SIG-M5 treated with dmso at 0.1 percent for 504 hours (cell line): Measurements from ENCODE around the gene HOXA6.
A peak's percentile ranks its signal among the peaks of the same experiment; 100 is the strongest.

ENCODE experiments used
- DNase-seq: peaks from one replicate; lab custom pipeline; 2025; ENCODE audit not compliant: unreplicated experiment; lab: John Stamatoyannopoulos, UW

Gene HOXA6

DNA sequence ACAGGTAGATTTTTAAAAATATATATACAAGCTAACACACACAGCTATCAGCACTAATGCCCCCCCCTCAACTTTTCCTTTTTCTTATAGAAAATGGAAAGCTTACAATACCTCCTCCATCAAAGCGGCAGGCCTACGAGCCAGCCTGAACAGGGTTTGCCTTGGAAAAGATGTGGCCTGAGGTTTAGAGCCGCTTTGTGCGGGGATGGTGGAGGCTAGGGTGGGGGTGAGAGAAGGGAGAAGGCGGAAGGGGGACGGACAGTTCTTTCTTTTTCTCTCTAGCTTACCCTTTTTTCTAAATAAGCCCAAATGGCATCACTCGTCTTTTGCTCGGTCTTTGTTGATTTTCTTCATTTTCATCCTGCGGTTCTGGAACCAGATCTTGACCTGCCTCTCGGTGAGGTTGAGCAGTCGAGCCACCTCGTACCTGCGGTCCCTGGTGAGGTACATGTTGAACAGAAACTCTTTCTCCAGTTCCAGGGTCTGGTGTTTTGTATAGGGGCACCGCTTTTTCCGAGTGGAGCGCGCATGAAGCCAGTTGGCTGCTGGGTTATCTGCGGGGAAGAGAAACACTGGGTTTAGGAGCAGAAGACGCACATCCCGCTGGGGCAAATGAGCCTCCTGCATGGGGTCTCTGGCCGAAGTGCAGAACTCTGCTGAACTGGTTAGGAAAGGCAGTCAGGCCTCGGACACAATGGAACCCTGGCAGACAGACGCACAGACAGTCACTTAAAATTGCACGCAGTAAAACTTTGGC, 15.9 kb upstream of the HOXA6 start:
- DNase-seq: no peak

- no peak for DNase-seq
Observed at GRCh38 chr7:27162561-27163287, 15.2 kb upstream of the HOXA6 start.

DNA sequence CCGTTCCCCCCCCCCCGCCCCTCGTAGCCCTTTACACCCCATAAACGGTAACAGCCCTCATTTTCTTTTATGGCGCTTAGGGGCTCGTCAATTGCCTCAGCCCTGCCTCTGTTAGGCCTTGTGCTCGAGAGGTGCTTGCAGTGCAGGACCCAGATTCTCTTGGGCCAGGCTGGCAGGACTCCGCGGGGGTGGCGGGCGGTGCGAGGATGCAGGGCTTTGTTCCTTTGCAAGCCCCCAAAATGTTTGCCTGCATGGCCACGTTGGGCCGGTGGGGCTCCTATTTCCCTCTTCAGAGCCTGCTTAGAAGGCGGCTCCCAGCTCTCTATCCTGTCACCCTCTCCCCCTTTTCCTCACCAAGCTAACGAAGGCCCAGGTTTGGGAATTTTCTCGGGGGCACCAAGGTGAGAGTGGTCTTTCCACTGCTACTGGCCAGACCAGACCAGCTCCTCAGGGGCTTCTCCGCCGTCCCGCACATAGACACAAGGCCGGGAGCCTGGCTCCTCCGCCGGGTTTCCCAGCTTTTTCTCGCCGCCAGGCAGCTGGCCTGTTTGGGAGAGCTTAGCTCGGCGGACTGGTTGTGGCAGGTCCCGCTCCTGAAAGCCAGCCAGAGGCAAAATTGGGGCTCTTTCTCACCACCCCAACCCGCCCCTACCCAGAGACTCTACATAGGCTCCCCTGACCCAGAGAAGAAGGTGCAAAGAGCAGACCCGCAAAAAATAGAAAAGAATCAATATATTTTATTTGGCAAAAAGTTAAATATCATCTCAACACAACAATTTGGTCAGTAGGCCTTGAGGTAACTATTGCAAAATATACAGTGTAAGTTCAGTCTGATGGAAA, 14.4 kb upstream of the HOXA6 start:
- DNase-seq: no peak

GRCh38 chr7:27161214-27161720, 13.7 kb upstream of the HOXA6 start:
- DNase-seq: peak; percentile 57

- peak; percentile 83 for DNase-seq
Observed at GRCh38 chr7:27160546-27161213, 13.1 kb upstream of the HOXA6 start.

DNA sequence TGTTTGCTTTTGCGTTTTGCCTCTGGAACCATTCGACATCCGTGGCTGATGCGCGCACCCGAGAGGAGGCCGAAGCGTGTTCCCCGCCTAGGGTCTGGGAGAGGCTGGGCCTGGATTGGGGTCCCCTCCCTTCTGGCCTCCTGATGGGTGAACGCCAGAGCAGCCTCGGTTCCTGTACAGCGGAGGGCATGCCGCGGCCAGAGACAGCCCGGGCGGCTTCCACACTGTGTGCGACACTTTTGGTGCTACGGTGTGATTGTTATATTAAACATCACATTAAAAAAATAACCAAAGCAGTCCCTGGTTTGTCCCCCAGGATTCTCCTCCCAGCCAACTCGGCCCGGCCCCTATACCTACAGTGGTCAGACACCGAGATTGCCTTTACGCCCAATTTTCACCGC, 12.6 kb upstream of the HOXA6 start:
- no peak for DNase-seq

- DNase-seq: no peak
Observed at GRCh38 chr7:27159266-27160144, 11.9 kb upstream of the HOXA6 start.

GRCh38 chr7:27158436-27159265, 11.1 kb upstream of the HOXA6 start:
- DNase-seq: no peak

DNA sequence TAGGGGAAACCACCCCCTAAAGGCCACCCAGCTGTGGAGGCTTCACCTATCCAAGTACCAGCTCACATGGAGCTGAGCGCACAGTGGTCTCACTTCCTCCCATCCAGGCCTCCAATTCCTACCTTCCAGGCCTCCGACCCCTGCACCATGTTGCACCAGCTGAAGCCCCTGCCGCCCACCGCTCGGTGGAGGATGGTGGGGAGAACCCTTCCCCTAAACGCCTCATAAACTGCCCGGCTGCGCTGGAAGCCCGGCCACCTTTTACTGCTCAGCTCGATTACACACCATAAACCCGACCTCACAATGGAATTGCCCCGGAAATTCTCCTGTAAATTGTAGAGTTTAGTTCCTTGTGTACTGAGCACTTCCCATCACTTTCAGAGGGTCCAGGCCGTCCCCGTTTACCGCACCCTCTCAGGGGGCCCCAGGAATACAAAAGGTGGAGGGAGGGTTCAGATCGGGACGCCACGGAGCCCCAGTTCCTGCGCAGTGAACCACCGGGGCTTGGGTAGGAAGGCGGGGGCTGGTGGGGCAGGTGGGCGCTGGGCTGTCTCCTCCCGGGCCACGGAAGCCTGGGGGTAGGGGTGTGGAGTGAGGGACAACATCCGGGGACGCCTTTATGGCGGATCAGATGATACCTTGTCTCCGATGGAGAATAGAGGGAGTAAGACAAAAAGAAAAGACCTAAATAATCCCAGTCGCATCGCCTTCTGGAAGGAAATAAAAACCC, 10.3 kb upstream of the HOXA6 start:
- no peak for DNase-seq

- DNase-seq: no peak
Observed at GRCh38 chr7:27156916-27157701, 9.5 kb upstream of the HOXA6 start.

GRCh38 chr7:27156508-27156898, 8.9 kb upstream of the HOXA6 start, which contains the start of gene HOXA7:
Gene HOXA7 (minus strand): TSS chr7:27156675. CDS start chr7:27156545, 130 bp downstream.
- DNase-seq: no peak

DNA sequence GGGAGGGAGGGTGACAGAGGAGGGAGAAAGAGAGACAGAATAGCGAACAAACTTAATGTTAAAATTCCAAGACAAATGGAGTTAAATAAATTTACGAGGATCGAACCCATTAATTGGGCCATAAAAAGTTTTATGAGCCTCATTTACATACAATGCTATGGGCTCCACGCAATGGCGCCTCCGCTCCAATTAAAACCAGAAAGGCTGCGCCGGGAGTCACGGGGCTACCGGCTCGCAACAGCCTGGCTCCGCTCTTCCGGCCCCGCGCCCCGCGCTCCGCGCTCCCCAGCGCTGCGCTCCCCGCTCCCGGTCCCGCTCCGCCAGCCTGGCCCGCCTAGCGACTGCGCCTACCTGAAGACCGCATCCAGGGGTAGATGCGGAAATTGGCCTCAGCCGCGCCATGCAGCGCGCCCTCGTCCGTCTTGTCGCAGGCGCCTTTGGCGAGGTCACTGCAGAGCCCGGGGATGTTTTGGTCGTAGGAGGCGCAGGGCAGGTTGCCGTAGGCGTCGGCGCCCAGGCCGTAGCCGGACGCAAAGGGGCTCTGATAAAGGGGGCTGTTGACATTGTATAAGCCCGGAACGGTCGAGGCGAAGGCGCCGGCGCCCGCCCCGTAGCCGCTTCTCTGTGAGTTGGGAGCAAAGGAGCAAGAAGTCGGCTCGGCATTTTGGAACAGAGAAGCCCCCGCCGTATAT, 8.4 kb upstream of the HOXA6 start:
- no peak for DNase-seq

DNA sequence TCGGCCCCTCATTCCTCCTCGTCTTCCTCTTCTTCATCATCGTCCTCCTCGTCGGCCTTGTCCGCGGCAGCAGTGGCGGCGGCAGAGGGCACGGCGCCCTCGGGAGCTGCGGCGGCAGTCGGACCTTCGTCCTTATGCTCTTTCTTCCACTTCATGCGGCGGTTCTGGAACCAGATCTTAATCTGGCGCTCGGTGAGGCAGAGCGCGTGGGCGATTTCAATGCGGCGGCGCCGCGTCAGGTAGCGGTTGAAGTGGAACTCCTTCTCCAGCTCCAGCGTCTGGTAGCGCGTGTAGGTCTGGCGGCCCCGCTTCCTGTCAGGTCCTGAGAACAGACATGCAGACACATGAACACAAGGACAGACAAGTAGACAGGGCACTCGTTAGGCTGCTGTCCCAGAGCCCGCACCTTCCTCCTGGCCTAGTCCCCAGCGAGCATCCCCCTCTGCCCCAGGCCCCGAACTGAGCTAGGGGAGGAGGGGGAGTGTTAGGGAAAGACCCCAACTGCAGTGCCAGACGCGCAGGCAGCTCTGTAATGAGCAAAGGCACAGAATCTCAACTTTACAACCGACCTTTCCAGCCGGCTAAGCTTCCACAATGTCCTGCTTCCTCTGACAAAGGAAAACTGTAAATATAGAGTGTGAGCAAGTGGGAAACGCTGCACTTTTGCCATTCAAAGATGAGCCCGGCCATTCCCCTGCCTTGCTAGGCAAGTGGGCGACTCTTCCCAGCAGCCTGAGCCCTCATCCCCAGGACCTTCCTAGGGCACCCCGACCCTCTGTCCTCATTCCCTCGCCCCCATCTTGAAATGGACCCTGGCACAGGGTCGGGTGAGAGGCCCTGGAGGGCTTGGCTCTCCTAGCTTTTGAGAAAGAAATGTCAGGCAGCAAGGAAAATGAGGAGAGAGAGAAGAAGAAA, 7.6 kb upstream of the HOXA6 start:
- no peak for DNase-seq

- DNase-seq: no peak
Observed at GRCh38 chr7:27154369-27154768, 6.8 kb upstream of the HOXA6 start.

DNA sequence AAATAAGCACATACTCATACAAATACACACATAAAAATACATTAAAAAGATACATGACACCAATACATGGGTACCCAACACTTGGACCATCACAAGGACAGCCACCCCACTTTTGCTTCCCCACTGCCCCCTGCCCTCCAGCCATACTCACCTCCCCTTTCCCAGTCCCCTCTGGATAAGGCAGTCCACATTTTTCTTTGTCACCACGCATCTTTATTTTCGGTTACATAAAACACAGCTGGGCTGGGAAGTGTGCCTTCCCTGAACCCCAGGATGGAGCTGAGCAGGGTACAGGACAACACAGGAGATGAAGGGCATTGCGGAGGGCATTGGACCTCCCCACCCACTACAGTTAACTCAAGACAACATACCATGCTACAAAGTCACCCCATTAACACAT, 6.0 kb upstream of the HOXA6 start:
- no peak for DNase-seq
